Immature natural killer cell (primary cell): ENCODE results near the gene KCP. TPM values are rescaled to one million over a fixed set of nuclear protein-coding genes. Genes with fewer than 3 reads are reported as not detected.
A peak's percentile ranks its signal among the peaks of the same experiment; 100 is the strongest.

Experiments
- DNase-seq, 3 donors: peaks; one replicate each; pipeline ENCODE4 v3.0.0; 2022; ENCODE audit warnings: mixed read lengths in 1 of 3
- H3K27ac Mint-ChIP-seq, 6 donors: one replicate each; pipeline ENCODE4 v1.8.0; 2020; ENCODE audit warnings: mixed read lengths in 6 of 6, mild to moderate bottlenecking in 5 of 6, inconsistent platforms in 4 of 6, moderate library complexity in 3 of 6
- H3K27me3 Mint-ChIP-seq, 3 donors: one replicate each; pipeline ENCODE4 v1.8.0; 2020 to 2021; ENCODE audit warnings: low read depth in 3 of 3, mild to moderate bottlenecking in 3 of 3, mixed read lengths in 3 of 3, moderate library complexity in 3 of 3, inconsistent platforms in 1 of 3
- H3K36me3 Mint-ChIP-seq, 3 donors: one replicate each; pipeline ENCODE4 v1.8.0; 2020; ENCODE audit warnings: mixed read lengths in 3 of 3, inconsistent platforms in 2 of 3, mild to moderate bottlenecking in 2 of 3
- H3K4me1 Mint-ChIP-seq, 2 donors: one replicate each; pipeline ENCODE4 v1.8.0; 2020; ENCODE audit warnings: inconsistent platforms in 2 of 2, mild to moderate bottlenecking in 2 of 2, mixed read lengths in 2 of 2, moderate library complexity in 1 of 2
- H3K4me3 Mint-ChIP-seq, 5 donors: one replicate each; pipeline ENCODE4 v1.8.0; 2020; ENCODE audit warnings: mild to moderate bottlenecking in 5 of 5, mixed read lengths in 5 of 5, inconsistent platforms in 3 of 5, moderate library complexity in 3 of 5
- H3K9me3 Mint-ChIP-seq, 6 donors: one replicate each; pipeline ENCODE4 v1.8.0; 2020; ENCODE audit warnings: mild to moderate bottlenecking in 6 of 6, mixed read lengths in 6 of 6, inconsistent platforms in 4 of 6, moderate library complexity in 3 of 6
- polyA plus RNA-seq, 3 donors: library from polyadenylated mRNA; unstranded; fragments of 300-500 nt; fragmentation: Illumina TruSeq; gene quantifications; one replicate each; pipeline ENCODE4 v1.2.3, GENCODE V29; 2021

KCP gene
- polyA plus RNA-seq, 3 donors from 2014 or later: 0.16 TPM; not detected in 2

DNA sequence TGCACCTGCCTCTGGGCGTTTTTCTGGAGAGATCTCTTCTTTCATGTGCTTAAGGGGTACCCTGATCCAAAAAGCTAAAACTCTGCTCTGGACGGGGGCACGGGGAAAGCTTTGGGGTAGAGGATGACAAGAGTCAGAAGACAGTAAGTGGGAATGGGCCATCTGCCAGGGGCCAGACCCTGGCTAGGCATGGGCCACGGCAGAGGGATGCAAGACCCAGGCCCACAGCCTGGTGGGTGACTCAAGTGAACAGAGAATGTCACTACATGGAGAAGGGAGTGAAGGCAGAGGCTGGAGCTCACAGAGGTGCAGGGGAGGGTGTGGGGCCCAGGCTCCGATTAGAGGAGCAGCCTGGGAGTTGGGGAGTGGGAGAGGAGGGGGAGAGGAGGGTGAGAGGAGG lies 65.0 kb downstream of the KCP start:
- Mint-ChIP-seq H3K27me3 (peaks cover 0 to 2% (median 2%) of the 10 kb centered on the region in 3 donors), H3K27ac (no peak overlapping the region), H3K36me3 (no peaks in the 10 kb centered on the region), H3K4me1 (peaks cover 0 to 2% of the 10 kb centered on the region in 2 donors), H3K9me3 (no peaks in the 10 kb centered on the region), H3K4me3 (no peak overlapping the region)
- DNase-seq: no peak

DNA sequence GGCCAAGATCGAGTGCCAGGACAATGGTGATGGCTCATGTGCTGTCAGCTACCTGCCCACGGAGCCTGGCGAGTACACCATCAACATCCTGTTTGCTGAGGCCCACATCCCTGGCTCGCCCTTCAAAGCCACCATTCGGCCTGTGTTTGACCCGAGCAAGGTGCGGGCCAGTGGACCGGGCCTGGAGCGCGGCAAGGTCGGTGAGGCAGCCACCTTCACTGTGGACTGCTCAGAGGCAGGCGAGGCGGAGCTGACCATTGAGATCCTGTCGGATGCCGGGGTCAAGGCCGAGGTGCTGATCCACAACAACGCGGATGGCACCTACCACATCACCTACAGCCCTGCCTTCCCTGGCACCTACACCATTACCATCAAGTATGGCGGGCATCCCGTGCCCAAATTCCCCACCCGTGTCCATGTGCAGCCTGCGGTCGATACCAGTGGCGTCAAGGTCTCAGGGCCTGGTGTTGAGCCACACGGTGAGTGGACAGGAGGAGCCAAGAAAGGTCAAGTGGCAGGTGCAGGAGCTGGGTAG lies 65.7 kb downstream of the KCP start:
- H3K36me3 Mint-ChIP-seq: no peaks in the 10 kb centered on the region
- H3K27ac Mint-ChIP-seq: no peak overlapping the region
- no peaks in the 10 kb centered on the region for H3K27me3 Mint-ChIP-seq
- DNase-seq: no peak
- no peak overlapping the region for H3K4me3 Mint-ChIP-seq
- H3K9me3 Mint-ChIP-seq: no peaks in the 10 kb centered on the region
- peaks cover 0 to 2% of the 10 kb centered on the region in 2 donors for H3K4me1 Mint-ChIP-seq

DNA sequence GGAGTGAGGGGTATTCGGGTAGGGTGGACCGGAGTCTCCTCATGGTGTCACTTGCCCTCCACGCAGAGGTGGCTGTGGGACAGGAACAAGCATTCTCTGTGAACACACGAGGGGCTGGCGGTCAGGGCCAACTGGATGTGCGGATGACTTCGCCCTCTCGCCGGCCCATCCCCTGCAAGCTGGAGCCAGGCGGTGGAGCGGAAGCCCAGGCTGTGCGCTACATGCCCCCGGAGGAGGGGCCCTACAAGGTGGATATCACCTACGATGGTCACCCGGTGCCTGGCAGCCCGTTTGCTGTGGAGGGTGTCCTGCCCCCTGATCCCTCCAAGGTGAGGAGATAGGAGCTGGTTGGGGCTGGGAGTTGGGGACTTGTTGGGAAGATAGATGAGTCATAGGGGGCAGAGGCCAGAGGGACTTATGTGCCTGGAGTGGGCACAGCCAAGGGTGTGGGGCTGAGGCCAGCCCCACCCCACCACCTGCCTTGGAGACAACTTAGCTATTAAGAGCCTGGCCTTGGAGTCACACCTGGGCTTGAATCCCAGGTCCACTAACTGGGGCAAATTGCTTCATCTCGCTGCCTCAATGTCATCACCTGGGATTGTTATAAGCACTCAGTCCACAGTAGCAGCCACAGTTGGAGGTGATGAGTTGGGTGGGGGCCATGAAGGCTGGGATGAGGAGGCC lies 66.4 kb downstream of the KCP start:
- DNase-seq: no peak
- H3K4me3 Mint-ChIP-seq: no peak overlapping the region
- no peaks in the 10 kb centered on the region for H3K36me3 Mint-ChIP-seq
- H3K9me3 Mint-ChIP-seq: no peaks in the 10 kb centered on the region
- H3K27ac Mint-ChIP-seq: no peak overlapping the region
- H3K27me3 Mint-ChIP-seq: peaks cover 0 to 1% (median 0%) of the 10 kb centered on the region in 3 donors
- H3K4me1 Mint-ChIP-seq: peaks cover 0 to 2% of the 10 kb centered on the region in 2 donors

DNA sequence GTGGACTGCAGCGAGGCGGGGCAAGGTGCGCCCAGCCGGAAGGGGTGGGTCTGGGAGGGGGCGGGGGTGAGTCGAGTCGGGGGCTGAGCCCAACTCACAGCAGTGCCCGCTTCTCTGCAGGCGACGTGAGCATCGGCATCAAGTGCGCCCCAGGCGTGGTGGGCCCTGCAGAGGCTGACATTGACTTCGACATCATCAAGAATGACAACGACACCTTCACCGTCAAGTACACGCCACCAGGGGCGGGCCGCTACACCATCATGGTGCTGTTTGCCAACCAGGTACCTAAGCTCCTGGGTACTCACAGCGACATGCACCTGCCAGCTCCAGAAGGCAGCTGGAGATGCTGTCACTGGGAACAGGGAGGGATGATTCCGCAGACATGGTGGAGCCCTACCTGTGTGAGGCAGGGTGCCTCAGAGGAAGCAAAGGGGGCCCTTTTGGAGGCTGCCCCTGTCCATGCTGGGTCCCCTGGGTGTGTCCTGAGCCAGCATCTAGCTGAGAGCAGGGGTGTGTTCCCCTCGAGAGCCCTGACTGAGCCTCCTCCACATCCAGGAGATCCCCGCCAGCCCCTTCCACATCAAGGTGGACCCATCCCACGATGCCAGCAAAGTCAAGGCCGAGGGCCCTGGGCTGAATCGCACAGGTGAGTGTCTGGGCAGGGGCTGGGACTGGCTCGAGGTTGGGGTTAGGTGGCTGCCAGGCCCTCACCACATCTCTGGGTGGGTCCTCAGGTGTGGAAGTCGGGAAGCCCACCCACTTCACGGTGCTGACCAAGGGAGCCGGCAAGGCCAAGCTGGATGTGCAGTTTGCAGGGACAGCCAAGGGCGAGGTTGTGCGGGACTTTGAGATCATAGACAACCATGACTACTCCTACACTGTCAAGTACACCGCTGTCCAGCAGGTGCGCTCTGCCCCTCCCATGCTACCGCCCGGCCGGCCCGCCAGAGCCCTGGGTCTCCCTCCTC lies 67.6 kb downstream of the KCP start:
- peaks cover 0 to 1% (median 0%) of the 10 kb centered on the region in 3 donors for H3K27me3 Mint-ChIP-seq
- no peak overlapping the region for H3K4me3 Mint-ChIP-seq

DNA sequence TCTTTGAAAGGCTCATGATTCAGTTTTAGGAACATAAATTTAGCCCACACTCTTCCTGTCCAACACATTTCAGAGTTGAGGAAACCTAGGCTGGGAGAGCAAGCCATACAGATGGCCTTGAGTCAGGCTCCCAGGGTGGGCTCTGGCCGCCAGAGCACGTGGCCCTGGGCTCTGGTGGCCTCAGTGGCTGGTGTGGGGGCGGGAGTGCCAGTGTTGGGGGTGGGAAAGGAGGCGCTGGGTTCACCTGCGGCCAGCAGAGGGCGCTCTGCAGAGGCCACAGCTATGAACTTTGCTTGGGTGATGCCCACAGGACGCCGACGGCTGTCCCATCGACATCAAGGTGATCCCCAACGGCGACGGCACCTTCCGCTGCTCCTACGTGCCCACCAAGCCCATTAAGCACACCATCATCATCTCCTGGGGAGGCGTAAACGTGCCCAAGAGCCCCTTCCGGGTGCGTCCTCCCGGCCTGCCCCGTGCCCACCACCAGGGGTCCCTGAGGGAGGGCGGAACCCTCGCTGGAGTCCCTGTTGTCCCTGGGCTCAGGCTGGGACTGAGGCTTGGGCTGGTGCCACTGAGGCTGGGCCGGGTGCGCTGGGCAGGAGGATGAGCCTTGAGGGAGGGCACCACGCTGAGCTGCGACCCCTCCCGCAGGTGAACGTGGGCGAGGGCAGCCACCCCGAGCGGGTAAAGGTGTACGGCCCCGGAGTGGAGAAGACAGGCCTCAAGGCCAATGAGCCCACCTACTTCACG lies 68.4 kb downstream of the KCP start:
- H3K27ac Mint-ChIP-seq: no peak overlapping the region
- H3K4me3 Mint-ChIP-seq: no peak overlapping the region
- H3K9me3 Mint-ChIP-seq: no peaks in the 10 kb centered on the region
- H3K27me3 Mint-ChIP-seq: peaks cover 0 to 1% (median 0%) of the 10 kb centered on the region in 3 donors
- peaks cover 0 to 2% of the 10 kb centered on the region in 2 donors for H3K4me1 Mint-ChIP-seq
- H3K36me3 Mint-ChIP-seq: no peaks in the 10 kb centered on the region
- DNase-seq: peak; percentile 39 to 50 (median 49)

More for the DNA sequence above, 67.6 kb downstream of the KCP start:
- H3K27ac Mint-ChIP-seq: no peak overlapping the region
- H3K36me3 Mint-ChIP-seq: no peaks in the 10 kb centered on the region
- peaks cover 0 to 2% of the 10 kb centered on the region in 2 donors for H3K4me1 Mint-ChIP-seq
- H3K9me3 Mint-ChIP-seq: no peaks in the 10 kb centered on the region
- no peak for DNase-seq

DNA sequence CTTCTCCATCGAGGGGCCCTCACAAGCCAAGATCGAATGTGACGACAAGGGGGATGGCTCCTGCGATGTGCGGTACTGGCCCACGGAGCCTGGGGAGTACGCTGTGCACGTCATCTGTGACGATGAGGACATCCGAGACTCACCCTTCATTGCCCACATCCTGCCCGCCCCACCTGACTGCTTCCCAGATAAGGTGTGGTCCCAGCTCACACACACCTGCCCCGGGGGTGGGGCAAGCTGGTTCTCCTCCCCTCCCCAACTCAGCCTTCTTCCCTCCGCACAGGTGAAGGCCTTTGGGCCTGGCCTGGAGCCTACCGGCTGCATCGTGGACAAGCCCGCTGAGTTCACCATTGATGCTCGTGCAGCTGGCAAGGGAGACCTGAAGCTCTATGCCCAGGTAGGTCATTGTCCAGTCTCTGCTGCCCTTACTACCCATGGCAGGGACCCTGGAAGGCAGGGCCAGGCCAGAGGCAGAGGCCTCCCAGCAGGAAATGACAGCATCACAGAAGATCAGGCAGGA lies 69.3 kb downstream of the KCP start:
- no peak for DNase-seq
- no peak overlapping the region for H3K4me3 Mint-ChIP-seq
- H3K27ac Mint-ChIP-seq: no peak overlapping the region
- H3K9me3 Mint-ChIP-seq: no peaks in the 10 kb centered on the region
- H3K4me1 Mint-ChIP-seq: peaks cover 0 to 2% of the 10 kb centered on the region in 2 donors
- peaks cover 0 to 3% (median 1%) of the 10 kb centered on the region in 3 donors for H3K27me3 Mint-ChIP-seq
- H3K36me3 Mint-ChIP-seq: no peaks in the 10 kb centered on the region

DNA sequence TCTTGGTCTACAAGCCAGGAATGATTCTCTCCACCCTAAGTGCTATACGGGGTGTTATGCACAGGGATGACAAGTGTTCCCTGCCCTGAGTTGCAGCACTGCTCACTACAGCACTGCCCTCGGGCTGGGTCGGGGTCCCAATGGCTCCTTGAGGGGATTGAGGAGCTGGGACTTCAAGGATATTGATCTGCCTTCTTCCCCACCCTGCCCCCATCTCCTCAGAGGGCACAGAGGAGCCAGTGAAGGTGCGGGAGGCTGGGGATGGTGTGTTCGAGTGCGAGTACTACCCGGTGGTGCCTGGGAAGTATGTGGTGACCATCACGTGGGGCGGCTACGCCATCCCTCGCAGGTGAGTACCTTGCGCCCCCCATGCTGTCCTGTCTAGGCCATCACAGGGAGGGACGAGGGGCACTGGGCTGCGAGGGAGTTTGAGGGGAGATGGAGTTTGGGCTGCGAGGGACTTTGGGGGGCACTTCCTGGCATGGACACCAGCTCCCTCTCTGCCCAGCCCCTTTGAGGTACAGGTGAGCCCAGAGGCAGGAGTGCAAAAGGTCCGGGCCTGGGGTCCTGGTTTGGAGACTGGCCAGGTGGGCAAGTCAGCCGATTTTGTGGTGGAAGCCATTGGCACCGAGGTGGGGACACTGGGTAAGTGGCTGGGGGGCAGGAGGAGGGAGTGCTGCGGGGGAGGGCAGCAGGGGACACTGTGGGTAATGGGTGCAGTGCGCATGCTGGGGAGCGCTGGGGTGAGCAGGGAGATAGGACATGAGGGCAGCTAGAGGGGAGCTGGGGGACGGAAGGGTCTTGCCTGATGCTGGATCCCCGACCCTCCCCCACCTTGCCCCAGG lies 70.0 kb downstream of the KCP start:
- Mint-ChIP-seq H3K9me3 (no peaks in the 10 kb centered on the region), H3K36me3 (no peaks in the 10 kb centered on the region), H3K27me3 (peaks cover 0 to 3% (median 3%) of the 10 kb centered on the region in 3 donors), H3K4me1 (peaks cover 0 to 2% of the 10 kb centered on the region in 2 donors), H3K27ac (no peak overlapping the region), H3K4me3 (no peak overlapping the region)
- no peak for DNase-seq

DNA sequence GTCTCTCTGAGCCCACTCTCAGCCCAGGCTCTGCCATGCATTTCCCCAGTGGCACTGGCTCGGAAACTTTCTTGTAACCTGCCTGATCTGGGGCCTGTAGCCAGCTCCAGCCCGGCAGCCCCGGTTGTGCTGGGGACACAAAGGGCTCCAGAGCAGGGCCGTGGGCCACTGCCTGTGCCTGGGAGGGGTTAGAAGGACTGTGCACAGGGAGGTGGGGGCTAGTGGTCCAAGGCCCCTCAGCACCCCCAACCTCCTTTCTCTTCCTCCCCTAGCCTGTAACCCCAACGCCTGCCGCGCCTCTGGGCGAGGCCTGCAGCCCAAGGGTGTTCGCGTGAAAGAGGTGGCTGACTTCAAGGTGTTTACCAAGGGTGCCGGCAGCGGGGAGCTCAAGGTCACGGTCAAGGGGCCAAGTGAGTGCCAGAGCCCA lies 70.7 kb downstream of the KCP start:
- no peaks in the 10 kb centered on the region for H3K36me3 Mint-ChIP-seq
- no peak for DNase-seq
- no peak overlapping the region for H3K27ac Mint-ChIP-seq
- H3K27me3 Mint-ChIP-seq: peaks cover 0 to 3% (median 3%) of the 10 kb centered on the region in 3 donors
- H3K4me1 Mint-ChIP-seq: peaks cover 0 to 2% of the 10 kb centered on the region in 2 donors
- H3K4me3 Mint-ChIP-seq: no peak overlapping the region
- no peaks in the 10 kb centered on the region for H3K9me3 Mint-ChIP-seq

DNA sequence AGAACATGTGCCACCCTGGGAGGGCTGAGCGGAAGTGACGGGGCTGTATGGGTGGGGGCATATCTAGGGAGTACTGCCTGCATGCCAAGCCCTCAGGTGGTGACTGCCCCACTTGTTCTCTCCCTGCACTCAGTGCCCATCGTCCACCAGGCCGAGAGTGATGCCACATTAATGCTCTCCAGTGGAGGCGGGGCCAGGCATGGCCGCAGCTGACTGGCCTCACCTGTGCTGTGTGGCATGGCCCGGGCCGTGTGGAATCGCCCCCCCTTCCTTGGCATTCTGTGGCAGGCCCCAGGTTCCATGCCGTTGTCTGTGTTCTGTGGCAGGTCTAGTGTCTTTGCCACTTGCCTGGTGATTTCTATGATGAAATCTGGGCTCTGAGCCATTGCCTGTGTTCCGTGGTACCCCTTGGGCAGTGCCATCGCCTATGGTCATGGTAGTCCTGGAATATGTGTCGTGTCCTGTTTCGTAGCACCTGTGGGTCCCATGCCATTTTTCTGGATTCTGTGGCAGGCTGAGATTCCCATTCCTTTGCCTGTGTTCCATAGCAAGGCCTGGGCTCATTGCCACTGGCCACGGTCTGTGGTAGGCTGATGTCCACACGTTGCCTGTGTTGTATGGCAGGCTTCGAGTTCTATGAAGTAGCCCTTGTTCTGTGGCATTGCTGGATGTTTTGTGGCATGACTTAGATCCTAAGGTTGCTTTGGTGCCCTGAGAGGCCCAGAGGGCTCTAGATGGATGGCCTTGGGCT lies 71.4 kb downstream of the KCP start:
- no peak for DNase-seq
- no peaks in the 10 kb centered on the region for H3K9me3 Mint-ChIP-seq
- peaks cover 0 to 3% (median 3%) of the 10 kb centered on the region in 3 donors for H3K27me3 Mint-ChIP-seq
- no peak overlapping the region for H3K4me3 Mint-ChIP-seq
- H3K4me1 Mint-ChIP-seq: peaks cover 0 to 2% of the 10 kb centered on the region in 2 donors
- H3K27ac Mint-ChIP-seq: no peak overlapping the region
- H3K36me3 Mint-ChIP-seq: no peaks in the 10 kb centered on the region

DNA sequence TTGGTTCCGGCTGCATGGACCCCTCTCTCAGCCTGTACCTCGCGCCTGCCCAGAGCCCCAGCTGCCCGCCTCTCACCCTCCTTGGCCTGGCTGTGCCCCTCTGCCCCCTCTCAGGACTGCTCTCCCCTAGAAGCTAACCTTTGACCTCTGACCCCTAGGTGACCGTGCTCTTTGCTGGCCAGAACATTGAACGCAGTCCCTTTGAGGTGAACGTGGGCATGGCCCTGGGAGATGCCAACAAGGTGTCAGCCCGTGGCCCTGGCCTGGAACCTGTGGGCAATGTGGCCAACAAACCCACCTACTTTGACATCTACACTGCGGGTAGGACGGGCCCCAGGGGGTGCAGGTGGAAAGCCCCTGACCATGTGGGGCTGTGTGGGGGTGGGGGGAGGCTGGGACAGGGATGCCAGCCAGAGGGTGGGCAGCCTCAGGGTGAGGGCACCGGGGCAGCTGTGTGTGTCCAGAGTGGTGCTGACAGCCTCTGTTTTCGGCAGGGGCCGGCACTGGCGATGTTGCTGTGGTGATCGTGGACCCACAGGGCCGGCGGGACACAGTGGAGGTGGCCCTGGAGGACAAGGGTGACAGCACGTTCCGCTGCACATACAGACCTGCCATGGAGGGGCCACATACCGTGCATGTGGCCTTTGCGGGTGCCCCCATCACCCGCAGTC lies 72.3 kb downstream of the KCP start:
- H3K4me1 Mint-ChIP-seq: peaks cover 0 to 2% of the 10 kb centered on the region in 2 donors
- no peaks in the 10 kb centered on the region for H3K36me3 Mint-ChIP-seq
- peaks cover 0 to 8% (median 3%) of the 10 kb centered on the region in 3 donors for H3K27me3 Mint-ChIP-seq
- no peak overlapping the region for H3K27ac Mint-ChIP-seq
- no peaks in the 10 kb centered on the region for H3K9me3 Mint-ChIP-seq
- no peak for DNase-seq
- no peak overlapping the region for H3K4me3 Mint-ChIP-seq

DNA sequence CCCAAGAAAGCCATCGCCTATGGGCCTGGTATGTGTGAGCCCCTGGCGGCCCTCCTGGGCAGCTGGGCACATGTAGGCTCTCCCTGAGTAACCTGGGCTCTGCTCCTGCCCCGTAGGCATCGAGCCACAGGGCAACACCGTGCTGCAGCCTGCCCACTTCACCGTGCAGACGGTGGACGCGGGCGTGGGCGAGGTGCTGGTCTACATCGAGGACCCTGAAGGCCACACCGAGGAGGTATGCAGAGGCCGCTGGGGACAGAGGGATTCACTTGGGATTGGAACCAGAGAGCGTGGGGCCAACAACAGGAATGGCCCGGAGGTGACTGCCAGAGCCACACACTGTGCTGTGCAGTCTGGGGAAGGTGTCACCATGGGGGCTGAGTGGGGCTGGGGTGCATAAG lies 73.0 kb downstream of the KCP start:
- Mint-ChIP-seq H3K4me3 (no peak overlapping the region), H3K27me3 (peaks cover 1 to 8% (median 3%) of the 10 kb centered on the region in 3 donors), H3K4me1 (peaks cover 0 to 2% of the 10 kb centered on the region in 2 donors), H3K9me3 (no peaks in the 10 kb centered on the region), H3K27ac (no peak overlapping the region), H3K36me3 (no peaks in the 10 kb centered on the region)
- no peak for DNase-seq
